AG04450 (cell line): ENCODE results near the gene NAT8L. TPM values are rescaled to one million over a fixed set of nuclear protein-coding genes. Genes with fewer than 3 reads are reported as not detected.
"Not testable (repeated sequence)": the region's sequence is repeated elsewhere in the genome, so short reads cannot be mapped to it uniquely, and the experiment has no call there.

Experiments
- CTCF ChIA-PET: fragments of 300-600, 350-600 bp; formaldehyde crosslinking; extraction: SDS; loops from one replicate; lab custom pipeline; 2022; ENCODE audit warnings: antibody characterized with exemption, inconsistent platforms; lab: Charles Lee
- POLR2A ChIA-PET: fragments of 350-600 bp; formaldehyde crosslinking; extraction: SDS; loops from one replicate; lab custom pipeline; 2021; ENCODE audit warnings: antibody characterized with exemption, inconsistent platforms; lab: Yijun Ruan, JAX
- DNase-seq: peaks from one replicate; pipeline ENCODE4 v3.0.0-alpha.2; 2011; ENCODE audit warnings: low read depth, low spot score
- H3K27ac ChIP-seq: one replicate; pipeline ENCODE4 v1.5.1; 2012; ENCODE audit warnings: low read depth, low read length, control low read depth
- H3K27me3 ChIP-seq: one replicate; pipeline ENCODE4 v1.6.0; 2012; ENCODE audit warnings: low read length; ENCODE audit not compliant: control insufficient read depth, insufficient read depth
- H3K4me3 ChIP-seq: 2 replicates; pipeline ENCODE4 v1.5.1; 2011; ENCODE audit warnings: mild to moderate bottlenecking, low read depth, low read length, control low read depth
- H3K9me3 ChIP-seq: 2 replicates; pipeline ENCODE4 v1.5.1; 2012; ENCODE audit warnings: low read length; ENCODE audit not compliant: control insufficient read depth, insufficient read depth
- polyA plus RNA-seq: library from polyadenylated mRNA; depleted of rRNA; stranded (reverse); fragments of >200 nt; gene quantifications from 2 replicates; pipeline ENCODE4 v1.2.3, GENCODE V29; 2011
- TF ChIP-seq, protein P1 (sequence below): IDR thresholded peaks from 2 replicates; pipeline ENCODE4 v1.5.1; 2011; ENCODE audit warnings: low read depth, low read length, control low read depth, inconsistent platforms

NAT8L gene
- polyA plus RNA-seq, 1 experiment, result not detected

DNA sequence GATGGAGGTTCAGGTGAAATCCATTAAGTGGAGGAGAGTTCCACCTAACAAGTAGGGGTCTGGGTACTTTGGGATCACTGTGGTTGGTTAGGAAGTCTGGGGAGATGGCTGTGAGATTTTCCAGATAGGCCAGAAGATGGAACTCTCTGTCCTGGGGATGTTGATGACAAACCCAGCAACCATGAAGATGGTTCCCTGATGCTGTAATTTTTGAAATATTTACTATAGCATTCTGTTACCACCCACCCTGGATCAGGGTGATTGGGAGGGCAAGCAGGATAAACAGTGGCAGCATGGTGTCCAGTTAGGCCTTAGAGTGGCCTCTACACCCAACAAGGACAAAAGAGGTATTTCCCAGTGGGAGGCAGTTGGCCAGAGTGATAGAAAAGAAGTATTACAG, 34.4 kb upstream of the NAT8L start:
- Histone ChIP-seq H3K4me3 (no peak overlapping the region), H3K27me3 (peaks cover 47% of the 10 kb centered on the region), H3K9me3 (peaks cover 6% of the 10 kb centered on the region), H3K27ac (no peak overlapping the region)
- DNase-seq, result no peak
- ChIA-PET POLR2A (no interaction called here), CTCF (no interaction called here)
- TF ChIP-seq, protein P1, sequence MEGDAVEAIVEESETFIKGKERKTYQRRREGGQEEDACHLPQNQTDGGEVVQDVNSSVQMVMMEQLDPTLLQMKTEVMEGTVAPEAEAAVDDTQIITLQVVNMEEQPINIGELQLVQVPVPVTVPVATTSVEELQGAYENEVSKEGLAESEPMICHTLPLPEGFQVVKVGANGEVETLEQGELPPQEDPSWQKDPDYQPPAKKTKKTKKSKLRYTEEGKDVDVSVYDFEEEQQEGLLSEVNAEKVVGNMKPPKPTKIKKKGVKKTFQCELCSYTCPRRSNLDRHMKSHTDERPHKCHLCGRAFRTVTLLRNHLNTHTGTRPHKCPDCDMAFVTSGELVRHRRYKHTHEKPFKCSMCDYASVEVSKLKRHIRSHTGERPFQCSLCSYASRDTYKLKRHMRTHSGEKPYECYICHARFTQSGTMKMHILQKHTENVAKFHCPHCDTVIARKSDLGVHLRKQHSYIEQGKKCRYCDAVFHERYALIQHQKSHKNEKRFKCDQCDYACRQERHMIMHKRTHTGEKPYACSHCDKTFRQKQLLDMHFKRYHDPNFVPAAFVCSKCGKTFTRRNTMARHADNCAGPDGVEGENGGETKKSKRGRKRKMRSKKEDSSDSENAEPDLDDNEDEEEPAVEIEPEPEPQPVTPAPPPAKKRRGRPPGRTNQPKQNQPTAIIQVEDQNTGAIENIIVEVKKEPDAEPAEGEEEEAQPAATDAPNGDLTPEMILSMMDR, result no peak

DNA sequence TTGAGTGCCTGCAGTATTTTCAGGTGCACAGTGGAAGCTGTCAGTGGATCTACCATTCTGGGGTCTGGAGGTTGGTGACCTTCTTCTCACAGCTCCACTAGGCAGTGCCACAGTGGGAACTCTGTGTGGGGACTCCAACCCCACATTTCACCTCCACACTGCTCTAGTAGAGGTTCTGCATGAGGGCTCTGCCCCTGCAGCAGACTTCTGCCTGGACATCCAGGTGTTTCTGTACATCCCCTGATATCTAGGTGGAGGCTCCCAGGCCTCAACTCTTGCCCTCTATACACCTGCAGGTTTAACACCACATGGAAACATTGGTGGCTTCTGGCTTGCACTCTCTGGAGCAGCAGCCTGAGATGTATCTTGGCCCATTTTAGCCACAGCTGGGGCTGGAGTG, 33.3 kb upstream of the NAT8L start:
- TF ChIP-seq, protein P1, result no peak
- no peak overlapping the region for H3K27ac ChIP-seq
- H3K9me3 ChIP-seq, result peaks cover 6% of the 10 kb centered on the region
- DNase-seq, result no peak
- ChIA-PET POLR2A (no interaction called here), CTCF (no interaction called here)
- no peak overlapping the region for H3K4me3 ChIP-seq
- H3K27me3 ChIP-seq, result peaks cover 44% of the 10 kb centered on the region

DNA sequence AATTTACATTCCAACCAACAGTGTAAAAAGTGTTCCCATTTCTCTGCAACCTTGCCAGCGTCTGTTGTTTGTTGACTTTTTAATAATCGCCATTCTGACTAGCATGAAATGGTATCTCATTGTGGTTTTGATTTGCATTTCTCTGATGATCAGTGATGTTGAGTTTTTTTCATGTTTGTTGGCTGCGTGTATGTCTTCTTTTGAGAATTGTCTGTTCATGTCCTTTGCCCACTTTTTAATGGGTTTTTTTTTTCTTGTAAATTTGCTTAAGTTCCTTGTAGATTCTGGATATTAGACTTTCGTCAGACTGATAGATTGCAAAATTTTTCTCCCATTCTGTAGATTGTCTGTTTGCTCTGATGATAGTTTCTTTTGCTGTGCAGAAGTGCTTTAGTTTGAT, 32.0 kb upstream of the NAT8L start:
- H3K27ac ChIP-seq, POLR2A ChIA-PET, DNase-seq, CTCF ChIA-PET, H3K9me3 ChIP-seq, H3K4me3 ChIP-seq: not testable (repeated sequence)
- H3K27me3 ChIP-seq, result peaks cover 43% of the 10 kb centered on the region

DNA sequence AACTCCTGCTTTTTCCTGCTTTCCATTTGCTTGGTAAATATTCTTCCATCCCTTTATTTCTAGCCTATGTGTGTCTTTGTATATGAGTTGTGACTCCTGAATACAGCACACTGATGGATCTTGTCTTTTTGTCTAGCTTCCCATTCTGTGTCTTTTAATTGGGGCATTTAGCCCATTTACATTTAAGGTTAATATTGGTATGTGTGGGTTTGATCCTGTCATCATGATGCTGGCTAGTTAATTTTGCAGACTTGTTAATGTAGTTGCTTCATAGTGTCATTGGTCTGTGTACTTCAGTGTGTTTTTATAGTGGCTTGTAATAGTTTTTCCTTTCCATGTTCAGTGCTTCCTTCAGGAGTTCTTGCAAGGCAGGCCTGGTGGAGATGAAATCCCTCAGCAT, 28.0 kb upstream of the NAT8L start:
- DNase-seq, H3K9me3 ChIP-seq, H3K27ac ChIP-seq, POLR2A ChIA-PET, H3K4me3 ChIP-seq: not testable (repeated sequence)
- CTCF ChIA-PET, result interaction anchor here (0.6 kb wide), 2 partner anchors 90 to 371 kb away, joined by 3 to 4 read pairs; no protein-coding TSS in a partner anchor
- H3K27me3 ChIP-seq, result peaks cover 28% of the 10 kb centered on the region

DNA sequence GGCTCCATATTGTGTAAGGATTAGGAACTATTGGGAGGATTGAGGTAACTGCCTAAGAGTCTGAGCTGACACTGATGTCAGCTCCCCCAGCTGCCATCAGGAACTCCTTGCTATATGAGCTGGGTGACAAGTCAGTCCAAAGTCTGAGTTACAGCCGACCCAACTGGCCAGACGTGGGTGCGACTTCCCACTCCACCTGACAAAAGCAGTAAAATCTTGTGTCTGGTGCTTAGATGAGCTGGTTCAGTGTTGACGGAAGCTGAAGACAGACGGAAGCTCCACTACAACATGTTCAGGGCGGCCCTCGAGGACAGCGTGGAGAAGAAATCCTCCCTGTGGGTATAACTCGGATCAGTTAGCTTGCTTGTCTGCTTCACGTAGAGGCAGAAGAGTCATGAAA, 22.8 kb upstream of the NAT8L start:
- no peak overlapping the region for H3K27ac ChIP-seq
- peaks cover 2% of the 10 kb centered on the region; the same call in 1 of the 2 replicates for H3K9me3 ChIP-seq
- DNase-seq, result no peak
- H3K4me3 ChIP-seq, result no peak overlapping the region
- H3K27me3 ChIP-seq, result peaks cover 42% of the 10 kb centered on the region
- ChIA-PET POLR2A (interaction anchor here (0.6 kb wide), 1 partner anchor 119 kb away, joined by 8 read pairs; no protein-coding TSS in a partner anchor), CTCF (no interaction called here)
- TF ChIP-seq, protein P1, result no peak

DNA sequence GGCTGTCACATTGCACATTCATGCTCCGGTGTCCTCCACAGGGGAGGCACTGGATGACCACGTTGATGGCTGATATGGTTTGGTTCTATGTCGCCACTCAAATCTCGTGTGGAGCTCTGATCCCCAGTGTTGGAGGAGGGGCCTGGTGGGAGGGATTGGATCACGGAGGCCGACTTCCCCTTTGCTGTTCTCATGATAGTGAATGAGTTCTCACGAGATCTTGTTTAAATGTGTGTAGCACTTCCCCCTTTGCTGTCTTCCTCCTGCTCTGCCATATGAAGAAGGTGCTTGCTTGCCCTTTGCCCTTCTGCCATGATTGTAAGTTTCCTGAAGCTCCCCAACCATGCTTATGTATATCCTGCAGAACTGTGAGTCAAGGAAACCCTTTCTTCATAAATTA, 22.3 kb upstream of the NAT8L start:
- CTCF ChIA-PET, result no interaction called here
- POLR2A ChIA-PET, result no interaction called here
- Histone ChIP-seq H3K4me3 (no peak overlapping the region), H3K27ac (no peak overlapping the region), H3K27me3 (peaks cover 40% of the 10 kb centered on the region), H3K9me3 (peaks cover 6% of the 10 kb centered on the region; the same call in 1 of the 2 replicates)
- TF ChIP-seq, protein P1, result no peak
- DNase-seq, result no peak
